ENCODE results near the gene ZNF469. TPM values are rescaled to one million over a fixed set of nuclear protein-coding genes. Genes with fewer than 3 reads are reported as not detected.

Gene ZNF469
- total and polyA plus RNA-seq, 9 of the 15 experiments (the other 6 are each of a cell fraction or from before 2014, with no cell fraction given), result 0.01 to 0.04 TPM; not detected in 7

- intact Hi-C loops (cut with micrococcal nuclease) (no loop called here), in situ Hi-C loops (cut with MboI) (no loop called here)
- CTCF ChIA-PET (ENCODE audit: low intra/inter-chr PET ratio), result no interaction called here
- no peak overlapping the region for H3K9ac ChIP-seq (ENCODE audit: insufficient read depth in 1 of 2, low read depth in 2 of 2, low read length in 2 of 2)
- H3K9me1 ChIP-seq (ENCODE audit: control insufficient read depth, insufficient read depth, low read length), result no peaks in the 10 kb centered on the region
- TF ChIP-seq TFAM (CRISPR knock-in tag; conservative IDR thresholded peaks at IDR 0.05) (no peak), ZEB2 (IDR thresholded peaks at IDR 0.05) (no peak), ZNF280B (CRISPR knock-in tag; IDR thresholded peaks at IDR 0.05) (no peak), ZNF449 (CRISPR knock-in tag; IDR thresholded peaks at IDR 0.05) (no peak), CREB5 (CRISPR knock-in tag; IDR thresholded peaks at IDR 0.05) (no peak), SMARCC2 (IDR thresholded peaks at IDR 0.05; ENCODE audit: low read depth) (no peak), CREBBP (IDR thresholded peaks at IDR 0.05; ENCODE audit: low read depth, low read length) (no peak), FIP1L1 (IDR thresholded peaks at IDR 0.05; ENCODE audit: low read depth, low read length, poor library complexity, severe bottlenecking) (no peak), TRIM25 (IDR thresholded peaks at IDR 0.05; ENCODE audit: borderline replicate concordance) (no peak), NR2F6 (CRISPR knock-in tag; IDR thresholded peaks at IDR 0.05) (no peak), ZNF586 (CRISPR knock-in tag; conservative IDR thresholded peaks at IDR 0.05) (no peak)
- H3K4me3 ChIP-seq, result no peak overlapping the region
- H3K4me2 ChIP-seq (ENCODE audit: insufficient read depth, low read length), result no peak overlapping the region
- H3K36me3 ChIP-seq (ENCODE audit: control insufficient read depth, insufficient read depth, low read length), result no peaks in the 10 kb centered on the region
- FAIRE-seq, result no peak
- peaks cover 19% of the 10 kb centered on the region; the same call in 1 of the 2 replicates for H4K20me1 ChIP-seq (replicated peaks; ENCODE audit: control insufficient read depth, insufficient read depth, low read length)
- no peak for ATAC-seq
- 7% methylated on average over 22 of the region's 22 CpGs for WGBS (ENCODE audit: insufficient coverage, low coverage, missing lambda C conversion rate)
- DNase-seq (ENCODE audit: extremely low read depth in 1 of 4, low spot score in 3 of 4), result no peak
- POLR2A ChIA-PET, result no interaction called here
- no TSS peak for BruUV-seq (replicated peaks)
- no peak overlapping the region for H2AFZ ChIP-seq (ENCODE audit: low read depth, low read length)
- H3K9me3 ChIP-seq (replicated peaks; ENCODE audit: control insufficient read depth, insufficient read depth, low read depth, low read length), result no peaks in the 10 kb centered on the region
- no peaks in the 10 kb centered on the region for H3K79me2 ChIP-seq (ENCODE audit: control insufficient read depth, insufficient read depth, low read length)
- peaks cover 68 to 94% of the 10 kb centered on the region in 2 experiments for H3K27me3 ChIP-seq (ENCODE audit: control insufficient read depth in 2 of 2, insufficient read depth in 2 of 2, low read length in 2 of 2)
- no peak overlapping the region for H3K27ac ChIP-seq (ENCODE audit: extremely low read depth, low read depth, low read length)
- H3K4me1 ChIP-seq (replicated peaks in 1 of 2; ENCODE audit: control insufficient read depth in 2 of 2, insufficient read depth in 2 of 2, low read length in 2 of 2), result peaks cover 0 to 24% of the 10 kb centered on the region in 2 experiments; a peak in 1 of 5 replicates
Measured at GRCh38 chr16:88392111-88392510, 9.4 kb downstream of the ZNF469 start.

All from K562 (cell line).